ENCODE data around the gene TEX36. TPM values are rescaled to one million over a fixed set of nuclear protein-coding genes. Genes with fewer than 3 reads are reported as not detected.
"Not testable (repeated sequence)": the region's sequence is repeated elsewhere in the genome, so short reads cannot be mapped to it uniquely, and the experiment has no call there.

The TEX36 gene
- total RNA-seq, 4 donors from 2014 or later, result not detected

DNA sequence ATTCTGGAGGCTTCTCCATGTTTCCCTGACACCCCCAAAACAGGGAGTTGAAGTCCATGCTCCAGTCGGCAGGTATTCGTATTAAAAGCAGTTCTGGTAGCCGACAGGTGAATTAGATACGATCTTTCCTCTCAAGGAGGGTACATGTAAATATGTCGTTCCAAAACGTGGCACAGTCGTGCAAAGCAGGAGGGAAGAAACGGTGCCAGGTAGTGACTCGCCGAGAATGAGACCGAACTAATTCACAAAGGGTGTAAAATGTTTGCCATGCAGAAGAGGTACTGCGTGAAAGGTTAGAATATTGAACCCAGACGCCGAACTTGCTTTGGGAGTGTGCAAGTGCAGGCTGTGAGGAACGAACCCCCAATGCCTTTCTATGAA, 37.0 kb upstream of the TEX36 start:
- Histone ChIP-seq H3K9me3 (no peaks in the 10 kb centered on the region), H3K4me1 (peaks cover 7 to 9% of the 10 kb centered on the region in 2 donors), H3K27me3 (no peaks in the 10 kb centered on the region), H3K36me3 (peaks cover 14 to 32% of the 10 kb centered on the region in 2 donors), H3K4me3 (replicated peaks in 1 of 3) (peak overlapping the region; percentile 50 to 94 (median 68)), H3K27ac (peak overlapping the region; percentile 64 to 94 (median 78))
- no peak for DNase-seq
- WGBS, 2 donors, result 1 to 2% methylated on average over 15 of the region's 15 CpGs
- TF ChIP-seq, protein P1, sequence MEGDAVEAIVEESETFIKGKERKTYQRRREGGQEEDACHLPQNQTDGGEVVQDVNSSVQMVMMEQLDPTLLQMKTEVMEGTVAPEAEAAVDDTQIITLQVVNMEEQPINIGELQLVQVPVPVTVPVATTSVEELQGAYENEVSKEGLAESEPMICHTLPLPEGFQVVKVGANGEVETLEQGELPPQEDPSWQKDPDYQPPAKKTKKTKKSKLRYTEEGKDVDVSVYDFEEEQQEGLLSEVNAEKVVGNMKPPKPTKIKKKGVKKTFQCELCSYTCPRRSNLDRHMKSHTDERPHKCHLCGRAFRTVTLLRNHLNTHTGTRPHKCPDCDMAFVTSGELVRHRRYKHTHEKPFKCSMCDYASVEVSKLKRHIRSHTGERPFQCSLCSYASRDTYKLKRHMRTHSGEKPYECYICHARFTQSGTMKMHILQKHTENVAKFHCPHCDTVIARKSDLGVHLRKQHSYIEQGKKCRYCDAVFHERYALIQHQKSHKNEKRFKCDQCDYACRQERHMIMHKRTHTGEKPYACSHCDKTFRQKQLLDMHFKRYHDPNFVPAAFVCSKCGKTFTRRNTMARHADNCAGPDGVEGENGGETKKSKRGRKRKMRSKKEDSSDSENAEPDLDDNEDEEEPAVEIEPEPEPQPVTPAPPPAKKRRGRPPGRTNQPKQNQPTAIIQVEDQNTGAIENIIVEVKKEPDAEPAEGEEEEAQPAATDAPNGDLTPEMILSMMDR (IDR thresholded peaks at IDR 0.05), result no peak
- TF ChIP-seq POLR2A (IDR thresholded peaks at IDR 0.05), result no peak
- intact Hi-C loops (cut with DNase I), result no loop called here

DNA sequence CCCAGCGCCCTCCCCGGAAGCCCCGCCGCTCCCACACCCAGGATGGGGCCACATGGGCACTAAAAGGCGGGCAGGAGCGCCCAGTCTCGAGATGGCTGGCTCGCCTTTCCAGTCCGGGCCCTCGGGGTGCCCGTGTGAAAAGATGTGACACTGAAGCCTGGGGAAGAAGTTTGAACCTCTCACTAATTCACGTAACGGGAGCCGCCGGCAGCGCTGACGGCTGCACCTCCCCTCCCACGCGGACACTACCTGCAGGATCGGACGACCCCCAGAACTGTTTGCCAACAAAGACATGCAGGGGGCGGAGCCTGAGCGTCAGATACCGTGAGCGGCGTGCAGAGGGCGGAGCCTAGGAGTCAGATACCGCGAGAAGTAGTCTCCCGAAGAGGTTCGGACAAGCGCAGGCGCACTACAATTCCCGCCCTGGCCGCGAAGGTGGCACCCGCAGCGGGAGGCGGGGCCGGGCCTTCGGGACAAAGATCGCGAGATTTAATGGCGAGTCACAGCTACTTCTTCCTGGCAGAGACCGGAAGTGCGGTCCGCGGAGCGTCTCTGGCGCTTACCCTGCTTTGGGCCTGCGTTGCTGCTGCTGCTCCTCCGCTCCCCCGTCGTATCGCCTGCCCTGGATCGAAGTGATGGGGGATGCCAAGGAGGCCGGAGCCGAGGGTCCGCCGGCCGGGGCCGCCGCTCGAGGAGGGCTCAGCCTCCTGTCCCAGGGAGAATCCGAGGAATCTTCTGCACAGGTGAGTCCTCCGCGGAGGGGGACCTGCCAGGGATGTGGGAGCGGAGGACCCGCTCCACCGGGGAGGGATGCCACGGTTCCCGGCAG, 36.4 kb upstream of the TEX36 start, which contains the start of gene EDRF1:
Gene EDRF1 (plus strand): TSS at position 537 of the 829 bp plus-strand sequence. CDS start 99 bp downstream, at position 636.
- intact Hi-C loops (cut with DNase I), result loop anchor here (10.0 kb wide), 1 partner anchor 105 kb away; the partner anchor contains the start of genes BCCIP and UROS
- Histone ChIP-seq H3K4me1 (peaks cover 7 to 9% of the 10 kb centered on the region in 2 donors), H3K4me3 (replicated peaks in 1 of 3) (peak within 1 kb of the TSS; percentile 50 to 94 (median 68)), H3K9me3 (no peaks in the 10 kb centered on the region), H3K27ac (peak within 1 kb of the TSS; percentile 64 to 94 (median 78)), H3K27me3 (no peaks in the 10 kb centered on the region), H3K36me3 (peaks cover 8 to 26% of the 10 kb centered on the region in 2 donors)
- TF ChIP-seq POLR2A (IDR thresholded peaks at IDR 0.05), result peak; percentile 40 to 81
- TF ChIP-seq, protein P1 (IDR thresholded peaks at IDR 0.05), result no peak
- DNase-seq, result peak; percentile 98 to 99
- WGBS, 2 donors, result 1% methylated on average over 18 to 25 of the region's 72 CpGs

DNA sequence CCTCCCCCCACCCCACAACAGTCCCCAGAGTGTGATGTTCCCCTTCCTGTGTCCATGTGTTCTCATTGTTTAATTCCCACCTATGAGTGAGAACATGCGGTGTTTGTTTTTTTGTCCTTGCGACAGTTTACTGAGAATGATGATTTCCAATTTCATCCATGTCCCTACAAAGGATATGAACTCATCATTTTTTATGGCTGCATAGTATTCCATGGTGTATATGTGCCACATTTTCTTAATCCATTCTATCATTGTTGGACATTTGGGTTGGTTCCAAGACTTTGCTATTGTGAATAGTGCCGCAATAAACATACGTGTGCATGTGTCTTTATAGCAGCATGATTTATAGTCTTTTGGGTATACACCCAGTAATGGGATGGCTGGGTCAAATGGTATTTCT, 31.8 kb upstream of the TEX36 start:
- not testable (repeated sequence) for H3K27me3 ChIP-seq; H3K27ac ChIP-seq; H3K4me3 ChIP-seq (replicated peaks in 1 of 3); H3K36me3 ChIP-seq; DNase-seq; H3K9me3 ChIP-seq; H3K4me1 ChIP-seq
- intact Hi-C loops (cut with DNase I), result loop anchor here (10.0 kb wide), 1 partner anchor 110 kb away; the partner anchor contains the start of genes BCCIP and UROS
- WGBS, 2 donors, result 97 to 98% methylated on average over 4 of the region's 4 CpGs

DNA sequence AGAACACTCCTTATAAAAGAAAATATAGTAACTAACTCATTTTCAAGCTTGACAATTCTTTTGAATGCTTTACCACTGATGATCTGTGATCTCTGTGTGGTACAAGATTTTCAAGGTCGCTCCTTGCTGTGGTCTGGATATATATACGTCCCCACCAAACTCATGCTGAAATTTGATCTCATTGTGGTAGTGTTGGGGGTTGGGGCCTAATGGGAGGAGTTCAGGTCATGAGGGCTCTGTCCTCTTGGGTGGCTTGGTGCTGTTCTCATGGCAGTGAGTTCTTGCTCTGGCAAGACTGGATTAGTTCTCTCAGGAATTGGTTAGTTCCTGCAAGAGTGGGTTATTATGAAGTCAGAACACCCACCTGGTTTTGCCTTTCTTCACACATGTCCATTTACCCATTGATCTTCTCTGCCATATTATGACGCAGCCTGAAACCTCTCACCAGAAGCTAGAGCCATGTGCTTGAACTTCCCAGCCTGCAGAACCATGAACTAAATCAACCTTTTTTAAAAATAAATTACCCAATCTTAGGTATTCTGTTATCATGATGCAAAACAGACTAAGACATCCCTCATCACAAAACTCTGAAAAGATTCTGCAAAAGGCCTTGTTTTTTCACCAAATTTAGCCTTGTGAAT, 28.3 kb upstream of the TEX36 start:
- H3K4me1 ChIP-seq, result no peaks in the 10 kb centered on the region
- no peak overlapping the region for H3K27ac ChIP-seq
- H3K27me3 ChIP-seq, result no peaks in the 10 kb centered on the region
- H3K9me3 ChIP-seq, result no peaks in the 10 kb centered on the region
- no peaks in the 10 kb centered on the region for H3K36me3 ChIP-seq
- TF ChIP-seq POLR2A (IDR thresholded peaks at IDR 0.05), result no peak
- TF ChIP-seq, protein P1 (IDR thresholded peaks at IDR 0.05), result no peak
- intact Hi-C loops (cut with DNase I), result loop anchor here (10.0 kb wide), 1 partner anchor 114 kb away; the partner anchor contains the start of genes BCCIP and UROS
- WGBS, 2 donors, result 87% methylated on average over 3 of the region's 3 CpGs
- DNase-seq, result no peak
- H3K4me3 ChIP-seq (replicated peaks in 1 of 3), result no peak overlapping the region

DNA sequence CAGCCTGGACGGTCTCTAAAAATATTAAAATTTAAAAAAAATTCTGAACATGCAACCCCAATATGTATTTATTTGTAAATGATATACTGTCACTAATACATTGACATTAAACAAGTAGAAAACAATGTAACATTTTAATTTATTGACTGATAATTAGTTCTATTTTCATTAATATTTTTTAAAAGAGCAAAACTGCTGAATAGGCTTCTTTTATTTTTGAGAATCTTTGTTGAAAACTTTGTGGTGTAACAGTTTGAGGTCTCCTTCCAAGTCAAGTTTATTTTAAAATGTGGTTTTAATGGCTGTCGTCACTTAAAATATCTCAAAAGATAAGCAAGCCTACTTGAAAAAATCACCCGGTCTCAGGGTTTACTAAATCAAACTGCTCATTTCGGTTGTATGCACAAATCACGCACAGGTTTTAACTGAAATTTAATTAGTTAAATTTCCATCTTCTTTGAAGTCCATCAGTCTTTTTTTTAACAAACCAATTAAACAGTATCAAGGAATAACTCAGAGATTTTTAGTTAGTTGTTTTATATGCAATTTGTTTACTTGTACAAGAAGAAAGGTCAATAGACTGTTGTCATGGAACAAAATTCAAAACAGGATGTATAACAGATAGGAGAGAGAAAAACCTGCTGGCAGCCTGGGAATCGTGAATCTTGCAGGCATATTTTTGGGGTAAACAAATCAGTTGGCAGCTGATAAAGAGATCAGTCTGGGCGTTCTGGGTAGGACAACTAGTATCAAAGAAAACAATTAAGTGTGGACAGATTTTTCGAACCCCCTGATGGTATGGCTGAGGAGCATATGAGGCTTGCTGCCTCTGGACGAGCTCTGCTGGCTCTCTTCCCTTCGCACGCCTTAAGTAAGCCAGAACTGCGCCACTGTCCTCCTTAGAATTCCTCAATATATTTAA, 26.9 kb upstream of the TEX36 start:
- H3K4me3 ChIP-seq (replicated peaks in 1 of 3), result no peak overlapping the region
- no peak overlapping the region for H3K27ac ChIP-seq
- WGBS, 2 donors, result 56 to 66% methylated on average over 12 of the region's 12 CpGs
- H3K9me3 ChIP-seq, result no peaks in the 10 kb centered on the region
- intact Hi-C loops (cut with DNase I), result loop anchor here (10.0 kb wide), 1 partner anchor 115 kb away; the partner anchor contains the start of genes BCCIP and UROS
- H3K36me3 ChIP-seq, result no peaks in the 10 kb centered on the region
- DNase-seq, result no peak
- H3K27me3 ChIP-seq, result no peaks in the 10 kb centered on the region
- H3K4me1 ChIP-seq, result no peaks in the 10 kb centered on the region
- no peak for TF ChIP-seq POLR2A (IDR thresholded peaks at IDR 0.05)
- TF ChIP-seq, protein P1 (IDR thresholded peaks at IDR 0.05), result no peak

Measured in thyroid gland (tissue), 4 donors.